ENCODE data around the gene SLC39A10. TPM values are rescaled to one million over a fixed set of nuclear protein-coding genes. Genes with fewer than 3 reads are reported as not detected.
"Not testable (repeated sequence)": the region's sequence is repeated elsewhere in the genome, so short reads cannot be mapped to it uniquely, and the experiment has no call there.

The SLC39A10 gene
- total RNA-seq, 1 donor from 2014 or later = 72.7 TPM

DNA sequence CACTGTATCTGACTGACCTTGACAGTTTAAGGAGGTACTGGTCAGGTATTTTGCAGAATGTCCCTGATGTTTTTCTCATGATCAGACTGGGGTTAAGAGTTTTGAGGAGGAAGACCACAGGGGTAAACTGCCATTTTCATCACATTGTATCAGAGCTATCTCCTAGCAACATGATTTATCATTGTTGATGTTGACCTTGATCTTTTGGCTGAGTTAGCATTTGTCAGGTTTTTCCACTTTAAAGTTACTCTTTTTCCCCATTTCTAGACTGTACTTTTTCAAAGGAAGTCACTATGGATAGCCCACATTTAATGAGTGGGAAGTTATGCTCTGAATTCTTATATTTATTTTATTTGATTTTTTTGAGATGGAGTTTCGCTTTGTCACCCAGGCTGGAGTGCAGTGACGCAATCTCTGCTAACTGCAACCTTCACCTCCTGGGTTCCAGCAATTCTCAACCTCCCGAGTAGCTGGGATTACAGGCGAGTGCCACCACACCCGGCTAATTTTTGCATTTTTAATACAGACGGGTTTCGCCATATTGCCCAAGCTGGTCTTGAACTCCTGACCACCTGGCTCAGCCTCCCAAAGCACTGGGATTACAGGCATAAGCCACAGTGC, 17.7 kb upstream of the SLC39A10 start:
- Mint-ChIP-seq H3K9me3 (no peaks in the 10 kb centered on the region), H3K27me3 (ENCODE audit: low read depth) (no peaks in the 10 kb centered on the region), H3K27ac (ENCODE audit: unreplicated experiment) (no peak overlapping the region), H3K4me1 (no peaks in the 10 kb centered on the region), H3K36me3 (ENCODE audit: low read depth) (no peaks in the 10 kb centered on the region), H3K4me3 (no peak overlapping the region)
- TF ChIP-seq, protein P1, sequence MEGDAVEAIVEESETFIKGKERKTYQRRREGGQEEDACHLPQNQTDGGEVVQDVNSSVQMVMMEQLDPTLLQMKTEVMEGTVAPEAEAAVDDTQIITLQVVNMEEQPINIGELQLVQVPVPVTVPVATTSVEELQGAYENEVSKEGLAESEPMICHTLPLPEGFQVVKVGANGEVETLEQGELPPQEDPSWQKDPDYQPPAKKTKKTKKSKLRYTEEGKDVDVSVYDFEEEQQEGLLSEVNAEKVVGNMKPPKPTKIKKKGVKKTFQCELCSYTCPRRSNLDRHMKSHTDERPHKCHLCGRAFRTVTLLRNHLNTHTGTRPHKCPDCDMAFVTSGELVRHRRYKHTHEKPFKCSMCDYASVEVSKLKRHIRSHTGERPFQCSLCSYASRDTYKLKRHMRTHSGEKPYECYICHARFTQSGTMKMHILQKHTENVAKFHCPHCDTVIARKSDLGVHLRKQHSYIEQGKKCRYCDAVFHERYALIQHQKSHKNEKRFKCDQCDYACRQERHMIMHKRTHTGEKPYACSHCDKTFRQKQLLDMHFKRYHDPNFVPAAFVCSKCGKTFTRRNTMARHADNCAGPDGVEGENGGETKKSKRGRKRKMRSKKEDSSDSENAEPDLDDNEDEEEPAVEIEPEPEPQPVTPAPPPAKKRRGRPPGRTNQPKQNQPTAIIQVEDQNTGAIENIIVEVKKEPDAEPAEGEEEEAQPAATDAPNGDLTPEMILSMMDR (conservative IDR thresholded peaks at IDR 0.05) = no peak
- DNase-seq (ENCODE audit: low read depth, low spot score) = no peak

DNA sequence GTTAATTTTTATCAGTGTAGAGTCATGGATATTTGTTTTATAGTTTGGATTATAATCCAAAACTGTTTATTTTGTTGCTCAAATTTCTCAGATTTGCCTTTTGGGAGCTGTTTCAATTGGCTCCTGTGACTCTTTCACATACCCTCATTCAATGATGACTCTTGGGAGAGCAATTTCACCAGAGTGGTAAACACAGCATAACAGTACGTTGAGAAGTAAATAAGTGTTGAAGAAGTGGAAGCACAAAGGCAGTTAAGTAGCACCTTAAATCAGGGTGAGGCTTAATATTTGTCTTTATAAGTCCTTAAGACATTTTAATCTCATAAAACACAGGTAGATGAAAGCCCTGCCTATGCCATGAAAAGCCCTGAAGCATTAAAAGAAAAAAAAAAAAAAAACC, 17.1 kb upstream of the SLC39A10 start:
- H3K27ac Mint-ChIP-seq (ENCODE audit: unreplicated experiment) = no peak overlapping the region
- H3K4me3 Mint-ChIP-seq = no peak overlapping the region
- no peak for DNase-seq (ENCODE audit: low read depth, low spot score)
- no peaks in the 10 kb centered on the region for H3K27me3 Mint-ChIP-seq (ENCODE audit: low read depth)
- H3K4me1 Mint-ChIP-seq = no peaks in the 10 kb centered on the region
- TF ChIP-seq, protein P1 (conservative IDR thresholded peaks at IDR 0.05) = no peak
- H3K9me3 Mint-ChIP-seq = no peaks in the 10 kb centered on the region
- H3K36me3 Mint-ChIP-seq (ENCODE audit: low read depth) = no peaks in the 10 kb centered on the region

DNA sequence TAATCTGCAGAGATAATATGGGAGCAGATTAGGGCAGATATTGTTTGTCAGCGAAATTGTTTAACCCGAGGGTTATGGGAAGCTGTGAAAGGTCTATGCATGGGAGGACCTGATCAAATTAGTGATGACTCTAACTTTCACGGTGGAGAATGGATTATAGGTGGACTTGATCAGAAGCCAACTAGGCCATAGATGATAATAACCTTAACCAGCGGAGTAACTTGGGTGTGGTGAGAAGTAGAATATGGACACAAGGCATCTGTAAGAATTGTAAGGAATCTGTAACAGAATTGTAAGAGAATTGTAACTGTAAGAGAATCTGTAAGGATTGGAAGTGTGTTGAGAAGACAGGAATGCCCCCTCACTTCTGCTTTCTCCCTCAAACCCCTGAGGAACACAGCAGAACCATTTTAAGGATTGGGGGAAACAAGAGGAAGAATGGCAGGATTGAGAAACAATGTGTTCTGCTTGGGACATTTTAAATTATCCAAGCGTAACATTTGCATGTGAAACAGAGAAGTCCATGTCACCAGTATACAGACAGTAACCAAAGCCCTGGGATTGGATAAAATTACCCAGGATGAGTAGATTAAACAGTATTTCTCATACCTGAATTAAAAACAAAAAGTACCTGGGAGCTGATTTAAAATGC, 14.9 kb upstream of the SLC39A10 start:
- Mint-ChIP-seq H3K9me3 (no peaks in the 10 kb centered on the region), H3K27ac (ENCODE audit: unreplicated experiment) (no peak overlapping the region), H3K4me3 (no peak overlapping the region), H3K27me3 (ENCODE audit: low read depth) (no peaks in the 10 kb centered on the region), H3K4me1 (peaks cover 3% of the 10 kb centered on the region), H3K36me3 (ENCODE audit: low read depth) (no peaks in the 10 kb centered on the region)
- no peak for DNase-seq (ENCODE audit: low read depth, low spot score)
- TF ChIP-seq, protein P1 (conservative IDR thresholded peaks at IDR 0.05) = no peak

DNA sequence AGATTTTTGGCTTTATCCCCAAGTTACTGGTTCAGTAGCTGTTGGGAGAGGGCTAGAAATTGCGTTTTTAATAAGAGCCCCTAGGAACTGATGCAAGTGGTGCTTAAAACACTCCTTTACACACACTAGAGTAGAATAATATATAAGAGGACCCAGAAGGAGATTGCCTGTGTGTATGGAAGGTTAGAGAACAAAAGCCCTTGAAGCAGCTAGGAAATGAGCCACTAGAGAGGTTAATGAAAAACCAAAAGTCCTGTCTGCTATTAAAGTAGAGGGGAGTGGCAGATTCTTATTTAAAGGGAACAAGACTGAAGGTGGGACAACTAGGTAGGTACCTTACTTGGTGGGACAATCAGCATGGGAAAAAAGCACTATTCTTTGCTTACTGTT, 14.4 kb upstream of the SLC39A10 start:
- TF ChIP-seq, protein P1 (conservative IDR thresholded peaks at IDR 0.05) = no peak
- no peak overlapping the region for H3K27ac Mint-ChIP-seq (ENCODE audit: unreplicated experiment)
- no peaks in the 10 kb centered on the region for H3K27me3 Mint-ChIP-seq (ENCODE audit: low read depth)
- H3K4me3 Mint-ChIP-seq = no peak overlapping the region
- H3K36me3 Mint-ChIP-seq (ENCODE audit: low read depth) = no peaks in the 10 kb centered on the region
- peaks cover 6% of the 10 kb centered on the region for H3K4me1 Mint-ChIP-seq
- H3K9me3 Mint-ChIP-seq = no peaks in the 10 kb centered on the region
- no peak for DNase-seq (ENCODE audit: low read depth, low spot score)

DNA sequence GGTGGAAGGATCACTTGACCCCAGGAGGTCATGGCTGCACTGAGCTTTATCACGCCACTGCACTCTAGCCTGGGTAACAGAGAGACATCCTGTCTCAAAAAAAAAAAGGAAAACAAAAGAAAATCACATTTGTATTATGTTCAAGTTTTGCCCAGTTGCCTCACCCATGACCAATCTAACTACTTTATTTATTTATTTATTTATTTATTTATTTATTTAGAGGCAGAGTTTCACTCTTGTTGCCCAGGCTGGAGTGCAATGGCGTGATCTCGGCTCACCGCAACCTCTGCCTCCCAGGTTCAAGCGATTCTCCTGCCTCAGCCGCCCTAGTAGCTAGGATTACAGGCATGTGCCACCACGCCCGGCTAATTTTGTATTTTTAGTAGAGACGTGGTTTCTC, 12.3 kb upstream of the SLC39A10 start:
- H3K9me3 Mint-ChIP-seq; H3K27me3 Mint-ChIP-seq (ENCODE audit: low read depth); DNase-seq (ENCODE audit: low read depth, low spot score); H3K4me3 Mint-ChIP-seq; H3K36me3 Mint-ChIP-seq (ENCODE audit: low read depth); H3K4me1 Mint-ChIP-seq; H3K27ac Mint-ChIP-seq (ENCODE audit: unreplicated experiment): not testable (repeated sequence)

DNA sequence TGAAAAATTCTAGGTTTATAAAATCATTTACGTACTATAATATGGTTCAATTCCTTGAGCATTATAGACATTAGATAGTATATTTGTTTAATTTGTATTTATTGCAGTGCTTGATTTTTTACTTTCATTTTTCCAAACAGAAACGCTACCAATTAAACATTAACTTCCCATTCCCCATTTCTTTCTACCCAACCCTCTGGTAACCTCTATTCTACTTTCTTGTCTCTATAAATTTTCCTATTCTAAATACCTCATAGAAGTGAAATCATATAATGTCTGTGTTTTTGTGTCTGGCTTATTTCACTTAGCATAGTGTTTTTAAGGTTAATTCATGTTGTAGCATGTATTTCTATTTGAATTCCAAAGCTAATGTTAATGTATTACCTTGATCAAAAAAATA, 11.6 kb upstream of the SLC39A10 start:
- TF ChIP-seq, protein P1 (conservative IDR thresholded peaks at IDR 0.05) = no peak
- Mint-ChIP-seq H3K36me3 (ENCODE audit: low read depth) (no peaks in the 10 kb centered on the region), H3K4me3 (no peak overlapping the region), H3K27ac (ENCODE audit: unreplicated experiment) (no peak overlapping the region), H3K27me3 (ENCODE audit: low read depth) (no peaks in the 10 kb centered on the region), H3K4me1 (peaks cover 6% of the 10 kb centered on the region), H3K9me3 (no peaks in the 10 kb centered on the region)
- DNase-seq (ENCODE audit: low read depth, low spot score) = no peak
